Fibroblast of villous mesenchyme (primary cell): ENCODE data around the gene ABLIM2. TPM values are rescaled to one million over a fixed set of nuclear protein-coding genes. Genes with fewer than 3 reads are reported as not detected.

Source experiments
- DNase-seq: peaks from one replicate; pipeline ENCODE4 v3.0.0-alpha.2; 2010; ENCODE audit warnings: low read depth
- H3K4me3 ChIP-seq: 2 replicates; pipeline ENCODE4 v1.5.1; 2011; ENCODE audit warnings: low read depth, mild to moderate bottlenecking, low read length
- total RNA-seq: library from RNA; depleted of rRNA; stranded (reverse); fragments of >200 nt; gene quantifications from 2 replicates; pipeline ENCODE4 v1.2.3, GENCODE V29; 2012
- TF ChIP-seq, protein P1 (sequence below): IDR thresholded peaks from 2 replicates; pipeline ENCODE4 v1.5.1; 2012; ENCODE audit warnings: low read depth, mild to moderate bottlenecking, low read length; ENCODE audit not compliant: insufficient read depth

Gene ABLIM2
- total RNA-seq, 1 donor: under 0.01 TPM

- H3K4me3 ChIP-seq: no peak overlapping the region
- TF ChIP-seq, protein P1, sequence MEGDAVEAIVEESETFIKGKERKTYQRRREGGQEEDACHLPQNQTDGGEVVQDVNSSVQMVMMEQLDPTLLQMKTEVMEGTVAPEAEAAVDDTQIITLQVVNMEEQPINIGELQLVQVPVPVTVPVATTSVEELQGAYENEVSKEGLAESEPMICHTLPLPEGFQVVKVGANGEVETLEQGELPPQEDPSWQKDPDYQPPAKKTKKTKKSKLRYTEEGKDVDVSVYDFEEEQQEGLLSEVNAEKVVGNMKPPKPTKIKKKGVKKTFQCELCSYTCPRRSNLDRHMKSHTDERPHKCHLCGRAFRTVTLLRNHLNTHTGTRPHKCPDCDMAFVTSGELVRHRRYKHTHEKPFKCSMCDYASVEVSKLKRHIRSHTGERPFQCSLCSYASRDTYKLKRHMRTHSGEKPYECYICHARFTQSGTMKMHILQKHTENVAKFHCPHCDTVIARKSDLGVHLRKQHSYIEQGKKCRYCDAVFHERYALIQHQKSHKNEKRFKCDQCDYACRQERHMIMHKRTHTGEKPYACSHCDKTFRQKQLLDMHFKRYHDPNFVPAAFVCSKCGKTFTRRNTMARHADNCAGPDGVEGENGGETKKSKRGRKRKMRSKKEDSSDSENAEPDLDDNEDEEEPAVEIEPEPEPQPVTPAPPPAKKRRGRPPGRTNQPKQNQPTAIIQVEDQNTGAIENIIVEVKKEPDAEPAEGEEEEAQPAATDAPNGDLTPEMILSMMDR: peak; percentile 44
- peak; percentile 64 for DNase-seq
Measured at GRCh38 chr4:7929118-7929951, 229.3 kb downstream of the ABLIM2 start.

DNA sequence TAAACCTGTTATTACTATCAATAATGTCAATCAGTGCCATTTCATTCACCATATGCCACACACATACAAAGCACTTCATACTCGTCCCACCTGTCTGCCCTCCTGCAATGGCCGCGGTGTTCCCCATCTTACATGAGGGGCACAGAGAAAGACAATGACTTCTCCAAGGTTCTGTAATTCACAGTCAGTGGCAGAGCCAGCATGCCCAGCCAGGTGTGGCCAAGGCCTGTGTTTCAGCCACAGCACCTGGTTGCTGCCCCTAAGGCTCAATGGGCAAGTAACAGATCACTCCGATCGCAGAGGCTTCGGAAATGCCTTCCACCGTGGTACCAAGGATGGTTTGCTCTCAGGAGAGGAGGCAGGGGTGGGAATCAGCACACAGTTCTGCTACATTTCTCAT is 229.9 kb downstream of the ABLIM2 start:
- H3K4me3 ChIP-seq: no peak overlapping the region
- DNase-seq: no peak
- TF ChIP-seq, protein P1: no peak

- DNase-seq: no peak
- H3K4me3 ChIP-seq: no peak overlapping the region
- TF ChIP-seq, protein P1: no peak
Measured at GRCh38 chr4:7926822-7927221, 231.8 kb downstream of the ABLIM2 start.

- H3K4me3 ChIP-seq: no peak overlapping the region
- TF ChIP-seq, protein P1: no peak
- no peak for DNase-seq
Measured at GRCh38 chr4:7924570-7924969, 234.0 kb downstream of the ABLIM2 start.

DNA sequence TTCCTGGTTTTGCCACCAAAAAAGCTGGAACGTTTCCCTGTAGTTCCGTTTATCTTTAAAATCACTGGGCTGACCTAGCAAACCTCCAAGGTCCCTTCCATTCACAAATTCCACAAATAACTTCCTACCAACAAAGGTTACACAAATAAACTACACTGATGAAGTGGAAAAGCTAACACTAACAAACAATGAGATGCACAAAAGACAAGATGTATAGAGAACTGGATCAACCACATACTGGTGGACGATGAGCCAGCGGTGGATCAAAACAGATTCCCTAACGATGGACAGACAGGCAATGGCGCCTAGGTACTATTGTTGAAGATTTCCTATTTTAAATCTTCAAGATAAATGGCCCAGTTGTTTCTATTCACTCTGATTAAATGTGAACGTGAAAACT is 234.4 kb downstream of the ABLIM2 start:
- no peak for DNase-seq

DNA sequence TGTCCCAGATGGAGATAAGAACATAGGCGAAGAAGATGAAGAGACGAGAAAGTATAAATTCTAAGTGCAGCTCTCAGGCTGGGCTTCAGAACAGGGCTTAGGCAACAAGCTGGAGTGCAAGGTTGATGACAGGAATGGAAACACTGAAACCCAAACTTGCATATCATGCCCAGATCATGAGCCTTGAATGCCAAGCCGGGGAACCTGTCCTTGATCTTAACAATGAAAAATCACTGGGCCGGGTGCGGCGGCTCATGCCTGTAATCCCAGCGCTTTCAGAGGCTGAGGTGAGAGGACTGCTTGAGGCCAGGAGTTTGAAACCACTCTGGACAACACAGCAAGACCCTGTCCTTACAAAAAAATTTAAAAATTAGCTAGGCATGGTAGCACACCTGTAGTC is 236.1 kb downstream of the ABLIM2 start:
- no peak overlapping the region for H3K4me3 ChIP-seq
- TF ChIP-seq, protein P1: no peak
- no peak for DNase-seq

More for the DNA sequence above, 234.4 kb downstream of the ABLIM2 start:
- no peak overlapping the region for H3K4me3 ChIP-seq
- TF ChIP-seq, protein P1: no peak
